Myocyte (in vitro differentiated cells): ENCODE results near the gene APC. TPM values are rescaled to one million over a fixed set of nuclear protein-coding genes. Genes with fewer than 3 reads are reported as not detected.
A peak's percentile ranks its signal among the peaks of the same experiment; 100 is the strongest.
"Not testable (repeated sequence)": the region's sequence is repeated elsewhere in the genome, so short reads cannot be mapped to it uniquely, and the experiment has no call there.

ENCODE experiments used
- DNase-seq: peaks from one replicate; pipeline ENCODE4 v3.0.0-alpha.2; 2012; ENCODE audit warnings: low read depth
- total RNA-seq: library from RNA; depleted of rRNA; stranded (reverse); fragments of >200 nt; gene quantifications from 2 replicates; pipeline ENCODE4 v1.2.3, GENCODE V29; 2014

The APC gene
- total RNA-seq, 1 donor from 2014 or later: 86.6 TPM

DNA sequence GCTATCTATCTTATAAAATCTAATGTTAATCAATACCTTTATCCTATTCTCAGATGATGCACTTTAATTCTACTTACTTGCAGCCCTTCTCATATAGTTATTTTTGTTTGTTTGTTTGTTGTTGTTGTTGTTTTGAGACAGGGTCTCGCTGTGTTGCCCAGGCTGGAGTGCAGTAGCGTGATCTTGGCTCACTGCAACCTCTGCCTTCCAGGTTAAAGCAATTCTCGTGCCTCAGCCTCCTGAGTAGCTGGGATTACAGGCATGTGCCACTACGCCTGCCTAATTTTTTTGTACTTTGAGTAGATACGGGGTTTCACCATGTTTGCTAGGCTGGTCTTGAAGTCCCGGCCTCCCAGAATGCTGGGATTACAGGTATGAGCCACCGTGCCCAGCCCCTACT, 20.8 kb upstream of the APC start:
- not testable (repeated sequence) for DNase-seq

DNA sequence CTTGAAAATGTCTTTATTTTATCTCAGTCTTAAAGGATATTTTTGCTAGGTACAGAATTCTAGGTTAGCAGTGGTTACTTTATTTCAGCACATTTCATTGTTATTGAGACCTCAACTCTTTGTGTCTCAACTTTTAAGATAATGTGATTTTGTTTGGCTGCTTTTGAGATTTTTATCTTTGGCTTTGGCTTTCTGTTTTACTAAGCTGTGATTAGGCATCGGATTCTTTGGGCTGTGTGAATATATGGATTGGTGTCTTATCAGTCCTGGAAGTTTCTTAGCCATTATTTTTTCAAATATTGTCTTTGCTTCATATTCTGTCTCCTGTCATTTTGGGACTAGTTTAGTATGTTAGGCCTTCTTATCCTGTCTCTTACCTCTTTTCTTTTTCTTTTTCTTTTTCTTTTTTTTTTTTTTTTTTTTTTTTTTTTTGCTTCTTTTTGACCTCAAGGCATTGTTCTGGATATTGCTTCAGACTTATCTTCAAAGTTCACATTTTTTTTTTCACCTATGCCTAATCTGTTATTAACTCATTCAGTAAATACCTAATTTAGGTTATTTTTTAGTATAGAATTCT, 20.1 kb upstream of the APC start:
- DNase-seq: no peak

DNA sequence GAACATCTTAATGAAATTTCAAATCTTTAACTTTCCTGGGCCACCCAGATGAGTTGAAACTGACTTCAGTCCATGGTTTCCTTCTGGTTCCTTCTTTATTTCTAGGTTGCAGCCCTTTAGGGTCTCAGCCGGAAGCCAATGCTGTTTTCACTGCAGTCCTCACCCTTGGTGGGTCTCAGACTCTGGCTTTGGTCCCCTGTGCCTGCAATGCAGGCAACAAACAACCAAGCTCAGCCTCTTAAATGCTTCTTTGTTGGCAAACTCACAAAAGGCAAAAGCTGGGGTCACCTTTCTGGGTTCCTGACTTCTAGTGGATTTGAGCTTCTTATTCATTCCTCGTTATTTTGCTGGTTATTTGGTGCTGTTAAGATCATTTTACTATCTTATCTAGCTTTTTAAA, 19.3 kb upstream of the APC start:
- no peak for DNase-seq

DNA sequence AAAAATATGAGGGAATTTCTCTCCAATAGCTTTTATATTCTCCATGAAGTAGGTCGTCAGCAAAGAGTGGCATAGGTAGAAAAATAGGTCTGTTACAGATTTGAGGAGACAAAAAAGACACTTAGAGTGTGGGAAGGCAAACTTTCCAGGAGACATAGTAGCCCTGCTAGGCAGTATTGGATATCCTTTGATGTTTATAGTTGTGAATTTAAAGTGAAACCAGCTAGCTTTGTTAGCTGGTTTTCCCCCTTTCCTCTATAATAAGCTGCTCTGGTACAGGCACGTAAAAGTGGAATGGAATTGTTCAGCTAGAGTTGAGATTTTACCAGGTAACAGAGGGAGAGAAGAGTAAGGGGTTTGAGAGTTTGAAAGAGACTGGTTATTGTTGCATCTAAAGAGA, 17.1 kb upstream of the APC start:
- DNase-seq: no peak

DNA sequence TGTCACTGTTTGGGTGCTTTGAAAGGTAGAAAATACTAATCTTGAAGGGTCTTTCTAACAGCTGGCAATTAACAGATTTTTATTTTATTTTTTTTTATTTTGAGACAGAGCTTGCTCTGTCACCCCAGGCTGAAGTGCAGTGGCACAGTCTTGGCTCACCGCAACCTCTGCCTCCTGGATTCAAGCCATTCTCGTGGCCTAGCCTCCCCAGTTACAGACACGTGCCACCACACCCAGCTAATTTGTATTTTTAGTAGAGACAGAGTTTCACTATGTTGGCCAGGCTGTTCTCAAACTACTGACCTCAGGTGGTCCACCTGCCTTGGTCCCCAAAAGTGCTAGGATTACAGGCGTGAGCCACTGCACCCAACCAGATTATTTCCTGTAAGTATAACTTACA, 12.8 kb upstream of the APC start:
- no peak for DNase-seq

DNA sequence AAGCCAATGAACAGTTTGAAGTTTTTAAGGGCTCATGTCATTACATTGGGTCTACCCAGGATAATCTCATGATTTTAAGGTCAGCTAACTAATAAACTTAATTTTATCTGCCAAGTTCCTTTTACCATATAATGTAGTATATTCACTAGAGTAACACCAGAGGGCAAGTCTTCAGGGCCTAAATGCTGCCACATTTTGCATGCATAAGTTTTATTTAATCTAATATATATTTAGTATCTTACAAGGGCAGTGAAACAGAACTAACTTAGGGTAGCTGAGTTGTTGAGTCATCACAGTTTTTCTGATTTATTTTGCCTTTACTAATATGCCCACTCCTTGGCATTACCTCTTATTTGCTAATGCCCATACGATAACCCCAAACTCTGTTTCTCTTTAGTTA, 8.1 kb upstream of the APC start:
- no peak for DNase-seq

DNA sequence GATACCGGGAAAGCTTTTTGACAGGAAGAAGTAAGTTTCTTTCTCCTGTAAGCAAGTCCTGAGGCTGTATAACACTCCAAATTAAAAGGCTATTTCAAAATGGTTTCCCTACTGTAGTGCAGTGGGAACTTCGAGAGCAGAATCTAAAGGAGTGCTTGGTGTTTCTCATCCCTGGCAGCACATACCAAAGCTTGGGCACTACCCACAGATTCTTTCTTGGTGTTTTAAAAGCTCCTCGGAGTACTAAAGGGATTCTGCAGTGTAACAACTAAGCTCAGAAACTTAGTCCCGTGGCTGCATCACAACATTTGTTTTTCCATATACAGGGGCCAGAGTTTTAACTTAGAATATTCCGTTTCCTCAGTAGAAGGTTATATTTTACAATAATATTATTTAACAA, 5.6 kb upstream of the APC start:
- DNase-seq: no peak

DNA sequence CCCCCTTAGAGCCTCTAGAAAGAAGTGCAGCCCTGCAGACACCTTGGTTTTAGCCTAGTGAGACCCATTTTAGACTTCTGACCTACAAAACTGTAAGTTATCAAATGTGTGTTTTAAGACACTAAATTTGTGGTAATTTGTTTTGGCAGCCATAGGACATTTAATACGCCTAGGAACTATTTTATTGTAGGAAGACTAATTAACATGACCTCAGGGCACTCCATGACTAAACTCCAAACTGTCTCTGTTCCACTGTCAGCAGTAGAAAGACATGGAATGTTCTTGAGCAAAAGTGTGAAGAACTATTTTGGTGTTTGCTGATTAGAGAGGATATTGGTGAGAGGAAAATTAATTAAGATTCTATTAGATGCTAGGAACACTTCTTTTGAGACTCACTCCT, 4.1 kb upstream of the APC start:
- no peak for DNase-seq

DNA sequence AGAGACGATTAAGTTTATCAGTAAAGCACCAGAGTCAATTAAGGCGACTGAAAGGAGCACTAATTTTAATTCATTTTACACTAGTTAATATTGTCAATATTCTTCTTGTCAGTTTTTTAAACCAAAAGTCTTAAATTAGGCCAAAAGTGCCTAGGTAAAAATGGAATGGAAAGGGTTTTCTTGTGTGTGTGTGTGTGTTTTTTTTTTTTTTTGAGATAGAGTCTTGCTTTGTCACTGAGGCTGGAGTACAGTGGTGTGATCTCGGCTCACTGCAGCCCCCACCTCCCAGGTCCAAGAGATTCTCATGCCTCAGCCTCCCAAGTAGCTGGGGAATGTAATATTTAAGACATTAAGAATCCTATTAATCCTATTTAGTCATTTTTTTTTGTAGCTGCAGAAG, 3.1 kb upstream of the APC start:
- DNase-seq: no peak

DNA sequence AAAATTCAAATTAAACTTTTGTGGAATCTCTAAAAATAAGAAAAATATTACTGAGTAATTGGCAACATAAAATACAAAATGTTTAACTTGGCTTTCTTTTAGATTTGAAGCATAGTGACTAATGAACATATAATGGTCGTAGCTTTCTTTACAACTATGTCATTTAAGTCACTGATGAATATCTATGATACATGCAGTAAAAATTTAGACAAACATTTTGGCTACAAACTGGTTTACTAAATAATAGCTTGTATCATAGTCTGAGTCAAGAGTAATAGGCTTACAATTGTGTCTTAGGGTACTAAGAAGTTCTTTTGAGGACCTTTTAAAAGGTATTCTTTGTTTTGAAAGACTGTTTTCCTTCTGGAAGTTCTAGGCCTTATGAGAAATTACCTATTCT, 2.0 kb upstream of the APC start:
- no peak for DNase-seq

DNA sequence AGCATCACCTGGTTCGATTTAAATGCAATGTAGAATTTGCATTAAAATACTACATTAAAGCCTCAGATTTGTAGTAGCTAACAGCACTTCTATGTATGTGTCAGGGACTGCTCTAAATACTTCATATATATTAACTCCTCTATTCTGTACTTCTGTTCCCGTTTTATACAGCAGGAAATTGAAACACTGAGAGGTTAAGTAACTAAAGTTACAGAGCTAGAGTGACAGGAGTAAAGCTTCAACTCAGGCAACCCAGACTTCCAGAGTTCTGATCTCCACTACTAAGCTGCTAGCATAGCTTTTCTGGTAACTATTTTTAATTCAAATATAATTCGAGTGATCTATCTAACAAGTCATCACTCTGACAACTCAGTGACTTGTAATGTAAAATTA, 619 bp upstream of the APC start:
- DNase-seq: no peak

DNA sequence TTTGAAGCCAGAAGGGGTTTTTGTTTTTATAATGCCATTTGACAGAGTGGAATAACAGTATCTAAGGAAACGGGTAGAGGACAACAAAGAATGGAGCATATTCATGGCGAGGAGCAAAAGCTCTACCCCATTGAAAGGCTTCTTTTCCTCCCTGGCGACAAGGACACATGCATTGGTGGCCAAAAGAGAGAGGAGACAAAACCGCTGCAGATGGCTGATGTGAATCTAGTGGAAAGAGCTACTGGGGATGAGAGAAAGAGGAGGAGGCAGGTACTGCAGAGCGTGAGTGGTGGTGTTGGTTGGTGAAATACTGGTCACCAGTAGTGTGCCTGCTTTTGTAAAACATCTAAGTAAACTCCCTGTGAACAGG, 491 bp downstream of the APC start:
- peak; percentile 17 for DNase-seq

DNA sequence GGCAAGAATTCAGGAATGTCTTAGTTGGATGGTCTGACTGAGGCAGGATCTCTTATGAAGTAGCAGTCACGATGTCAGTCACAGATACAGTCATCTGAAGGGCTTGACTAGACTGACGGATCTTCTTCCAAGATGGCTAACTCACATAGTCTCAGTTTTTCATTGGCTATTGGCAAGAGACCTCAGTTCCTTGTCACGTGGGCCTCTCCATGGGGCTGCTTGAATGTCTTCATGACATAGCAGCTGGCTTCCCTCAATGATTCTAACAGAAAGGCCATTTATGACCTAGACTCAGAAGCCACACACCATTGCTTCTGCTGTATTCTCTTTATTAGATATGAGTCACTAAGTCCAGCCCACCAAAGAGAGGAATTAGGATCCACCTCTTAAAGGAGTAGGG, 4.7 kb downstream of the APC start:
- peak; percentile 14 for DNase-seq

DNA sequence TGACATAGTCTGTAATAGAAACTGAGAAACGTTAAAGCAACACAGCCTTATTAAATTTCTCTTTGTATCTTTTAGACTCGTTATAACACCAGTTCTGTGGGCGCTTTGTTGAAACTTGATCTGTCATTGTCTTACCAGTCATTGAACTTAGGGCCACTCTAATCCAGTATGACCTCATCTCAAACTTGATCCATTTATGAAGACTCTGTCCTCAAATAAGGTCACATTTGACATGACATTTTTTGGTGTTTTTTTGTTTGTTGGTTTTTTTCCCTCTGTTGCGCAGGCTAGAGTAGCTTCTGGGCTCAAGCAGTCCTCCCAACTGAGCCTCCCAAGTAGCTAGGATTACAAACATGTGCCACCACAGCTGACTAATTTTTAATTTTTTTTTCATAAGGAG, 5.9 kb downstream of the APC start:
- no peak for DNase-seq

DNA sequence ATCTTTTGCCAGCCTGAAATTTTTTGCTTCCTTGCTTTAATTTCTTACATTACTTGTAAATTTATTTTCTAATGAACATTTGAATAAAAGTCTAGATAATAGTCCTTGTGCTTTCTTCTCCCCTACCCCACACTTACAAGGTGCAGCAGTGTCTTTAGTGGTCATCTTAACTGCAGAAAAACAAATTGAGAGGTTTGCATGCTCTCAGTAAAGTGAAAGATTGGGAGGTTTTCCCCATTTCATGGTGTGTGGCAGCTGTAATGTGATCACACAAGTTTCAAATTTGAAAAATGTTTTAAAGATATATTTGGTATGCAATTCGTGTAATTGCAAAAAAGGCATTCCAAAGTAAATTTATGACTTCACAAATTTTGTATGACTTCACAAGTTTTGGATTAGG, 14.7 kb downstream of the APC start:
- no peak for DNase-seq

DNA sequence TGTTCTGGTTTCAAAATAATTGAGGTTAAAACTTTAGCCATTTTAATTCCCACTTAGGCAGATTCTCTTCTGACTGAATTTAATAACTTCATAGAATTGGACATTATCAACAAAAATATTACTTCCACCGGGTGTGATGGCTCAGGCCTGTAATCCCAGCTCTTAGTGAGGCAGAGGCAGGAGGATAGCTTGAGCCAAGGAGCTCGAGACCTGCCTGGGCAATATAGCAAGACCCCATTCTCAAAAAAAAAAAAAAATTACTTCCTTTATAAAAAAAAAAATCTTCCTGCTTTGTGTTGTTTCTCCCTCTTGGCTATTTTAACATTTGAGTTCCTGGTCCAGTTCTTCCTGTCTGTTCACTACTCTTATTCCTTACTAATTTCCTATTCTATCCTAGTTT, 18.0 kb downstream of the APC start:
- no peak for DNase-seq

DNA sequence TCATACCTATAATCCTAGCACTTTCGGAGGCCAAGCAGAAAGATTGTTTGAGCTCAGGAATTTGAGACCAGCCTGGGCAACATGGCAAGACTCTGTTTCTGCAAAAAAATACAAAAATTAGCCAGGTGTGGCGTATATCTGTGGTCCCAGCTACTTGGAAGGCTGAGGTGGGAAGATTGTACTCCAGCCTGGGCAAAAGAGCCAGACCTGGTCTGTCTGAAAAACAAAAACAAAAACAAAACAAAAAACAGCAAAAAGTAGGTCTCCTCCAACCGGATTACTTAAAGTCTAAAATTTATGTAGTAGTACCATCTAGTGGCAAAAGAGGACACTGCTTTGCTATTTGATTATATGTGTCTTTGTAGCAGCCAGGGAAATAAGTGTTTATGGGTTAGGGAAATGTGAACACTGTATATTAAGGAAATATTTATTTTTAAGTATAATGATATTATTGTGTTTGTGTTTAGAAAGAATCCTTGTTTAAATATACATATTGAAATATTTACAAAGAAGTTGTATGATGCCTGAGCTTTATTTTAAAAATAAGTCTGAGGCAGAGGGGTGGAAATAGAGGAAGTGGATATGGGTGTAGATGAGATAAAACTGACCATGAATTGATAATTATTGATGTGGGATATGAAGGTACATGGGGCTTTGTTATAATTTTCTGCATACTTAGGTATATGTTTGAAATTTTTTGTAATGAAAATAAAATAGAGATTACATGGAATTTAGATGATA, 20.0 kb downstream of the APC start:
- DNase-seq: peak; percentile 75

DNA sequence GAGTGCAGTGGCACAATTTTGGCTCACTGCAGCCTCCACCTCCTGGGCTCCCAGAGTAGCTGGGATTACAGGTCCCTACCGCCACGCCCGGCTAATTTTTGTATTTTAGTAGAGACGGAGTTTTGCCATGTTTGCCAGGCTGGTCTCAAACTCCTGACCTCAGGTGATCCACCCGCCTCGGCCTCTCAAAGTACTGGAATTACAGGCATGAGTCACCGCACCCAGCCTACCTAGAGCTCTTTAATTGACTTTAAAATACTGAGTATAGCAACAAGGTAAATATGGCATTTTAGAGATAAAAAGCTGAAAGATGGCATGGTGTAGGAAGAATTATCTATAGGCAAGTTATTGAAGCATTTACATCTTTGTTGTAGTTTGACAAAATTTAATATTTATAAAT, 21.0 kb downstream of the APC start:
- DNase-seq: no peak

DNA sequence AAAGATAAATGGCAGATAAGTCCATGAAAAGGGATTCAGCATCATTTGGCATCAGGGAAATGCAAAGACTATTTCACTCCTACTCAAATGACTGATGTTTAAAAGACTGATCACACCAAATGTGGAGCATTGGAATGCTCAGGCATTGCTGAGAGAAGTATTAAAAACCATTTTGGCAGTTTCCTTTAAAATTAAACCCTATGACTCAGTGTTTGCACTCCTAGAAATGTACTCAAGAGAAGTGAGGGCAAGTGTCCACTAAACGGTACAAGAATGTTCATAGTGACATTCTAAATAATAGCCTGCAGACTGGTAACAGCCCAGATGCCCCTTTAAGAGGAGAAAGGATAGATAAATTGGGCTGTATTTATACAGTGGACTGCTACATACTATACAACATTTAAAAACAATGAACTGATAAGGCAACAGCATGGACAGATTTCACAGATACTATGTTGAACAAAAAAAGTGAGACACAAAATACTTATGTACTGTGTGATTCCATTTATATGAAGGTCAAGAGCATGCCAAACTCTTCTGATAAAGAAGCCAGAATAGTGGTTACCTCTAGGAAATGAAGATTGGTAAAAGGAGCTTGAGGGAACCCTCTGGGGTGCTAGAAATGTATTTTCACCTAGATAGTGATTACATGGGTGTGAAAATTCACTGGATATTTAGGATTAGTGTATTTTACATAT, 24.6 kb downstream of the APC start:
- peak; percentile 28 for DNase-seq

DNA sequence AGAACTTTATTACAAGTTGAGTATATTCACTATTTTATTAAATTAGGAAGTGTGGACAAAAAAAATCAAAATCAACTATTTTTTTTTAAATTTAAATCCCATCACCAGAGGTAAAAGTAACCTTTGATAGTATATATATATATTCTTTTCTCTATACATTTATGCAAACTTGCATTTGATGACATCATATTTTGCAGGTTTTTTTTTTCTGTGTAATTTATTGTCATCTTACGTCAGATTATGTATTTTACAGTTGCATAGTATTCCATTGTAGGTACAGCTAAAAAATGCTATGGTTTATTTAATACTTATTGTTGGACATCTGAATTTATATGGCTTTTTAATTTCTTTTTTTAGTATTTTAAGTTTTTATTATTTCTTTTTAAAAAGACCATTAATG, 25.5 kb downstream of the APC start:
- DNase-seq: no peak

DNA sequence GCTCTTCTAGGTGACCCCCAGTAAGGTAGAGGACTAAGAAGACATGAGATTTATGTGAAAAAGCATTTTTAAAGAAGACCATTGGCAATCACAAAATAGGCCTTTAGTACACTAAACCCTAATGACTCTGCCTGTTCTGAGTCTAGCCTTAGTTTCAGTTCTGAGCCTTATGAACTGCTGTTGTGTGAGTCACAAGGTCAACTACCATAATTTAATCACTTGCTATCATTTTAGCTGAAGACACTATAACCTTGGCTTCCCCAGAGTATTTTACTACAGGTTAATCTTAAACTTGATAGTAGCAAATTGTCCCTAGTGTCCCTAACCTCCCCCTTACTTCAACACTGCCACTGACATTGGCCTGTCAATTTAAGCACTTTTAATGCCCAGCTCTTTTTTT, 34.4 kb downstream of the APC start:
- no peak for DNase-seq

DNA sequence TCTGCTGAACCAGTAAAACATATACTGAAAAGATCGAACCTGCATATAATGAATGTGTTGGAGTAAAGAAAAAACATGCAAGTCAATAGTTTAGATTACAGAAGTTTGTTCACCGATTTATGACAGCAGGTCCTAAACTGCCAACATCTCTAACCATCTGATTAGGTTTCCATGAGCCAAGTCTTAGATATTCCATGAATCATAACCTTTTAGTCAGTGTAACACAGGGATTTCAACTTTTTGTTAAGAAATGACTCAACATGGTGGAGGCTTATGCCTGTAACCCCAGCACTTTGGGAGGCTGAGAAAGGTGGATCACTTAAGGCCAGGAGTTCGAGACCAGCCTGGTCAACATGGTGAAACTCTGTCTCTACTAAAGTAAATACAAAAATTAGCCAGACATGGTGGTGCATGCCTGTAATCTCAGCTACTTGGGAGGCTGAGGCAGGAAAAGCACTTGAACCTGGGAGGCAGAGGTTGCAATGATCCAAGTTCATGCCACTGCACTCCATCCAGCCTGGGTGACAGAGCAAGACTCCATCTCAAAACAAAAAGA, 38.7 kb downstream of the APC start:
- DNase-seq: no peak

DNA sequence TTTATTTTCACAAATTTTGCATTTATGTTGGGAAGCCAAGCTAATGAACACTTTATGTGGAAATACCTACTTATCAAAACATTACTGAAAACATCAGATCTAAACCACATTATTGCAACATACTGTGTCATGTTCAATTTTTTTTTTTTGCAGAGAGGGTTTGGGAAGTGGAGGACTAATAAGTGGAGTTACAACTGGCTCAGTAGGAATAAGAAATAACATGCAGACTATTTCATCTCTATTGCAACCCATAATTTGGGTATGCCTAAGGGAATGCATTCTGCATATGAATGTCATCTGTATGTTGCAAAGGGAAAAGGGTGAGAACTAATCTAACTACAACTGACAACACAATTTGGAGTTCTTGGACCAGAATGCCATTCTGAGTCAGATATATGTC, 41.8 kb downstream of the APC start:
- DNase-seq: peak; percentile 13
